Stomach (tissue), 4 donors: ENCODE data around the gene RFFL.

ENCODE experiments used
- CTCF ChIP-seq, 7 experiments: fragments of 450-650 bp in 4 of 7; fragments of 200-600 bp in 3 of 7; sonication (generic) in 3 of 7; IDR thresholded peaks; one replicate each; pipeline ENCODE4 v1.5.1; 2016 to 2019; ENCODE audit warnings: antibody characterized with exemption in 7 of 7, control low read depth in 2 of 7, mild to moderate bottlenecking in 1 of 7
- EP300 ChIP-seq: sonication (generic); formaldehyde crosslinking; IDR thresholded peaks from one replicate; pipeline ENCODE4 v1.6.1; 2017; ENCODE audit warnings: antibody characterized with exemption
- POLR2A ChIP-seq, 4 donors: fragments of 450-650 bp; IDR thresholded peaks; one replicate each; pipeline ENCODE4 v1.6.1; 2016; ENCODE audit warnings: antibody characterized with exemption in 4 of 4, control low read depth in 2 of 4, mild to moderate bottlenecking in 1 of 4, moderate library complexity in 1 of 4
- POLR2AphosphoS5 ChIP-seq, 3 donors: sonication (generic); formaldehyde crosslinking; IDR thresholded peaks; one replicate each; pipeline ENCODE4 v1.6.1; 2016; ENCODE audit warnings: antibody characterized with exemption in 3 of 3

- TF ChIP-seq POLR2A (IDR thresholded peaks at IDR 0.05) (no peak), CTCF (IDR thresholded peaks at IDR 0.05) (no peak), POLR2AphosphoS5 (IDR thresholded peaks at IDR 0.05) (no peak), EP300 (no peak)
Observed at GRCh38 chr17:34974794-34975785, 88.4 kb downstream of the RFFL start.
